ENCODE data around the gene DLK1.
A peak's percentile ranks its signal among the peaks of the same experiment; 100 is the strongest.

Gene DLK1

DNA sequence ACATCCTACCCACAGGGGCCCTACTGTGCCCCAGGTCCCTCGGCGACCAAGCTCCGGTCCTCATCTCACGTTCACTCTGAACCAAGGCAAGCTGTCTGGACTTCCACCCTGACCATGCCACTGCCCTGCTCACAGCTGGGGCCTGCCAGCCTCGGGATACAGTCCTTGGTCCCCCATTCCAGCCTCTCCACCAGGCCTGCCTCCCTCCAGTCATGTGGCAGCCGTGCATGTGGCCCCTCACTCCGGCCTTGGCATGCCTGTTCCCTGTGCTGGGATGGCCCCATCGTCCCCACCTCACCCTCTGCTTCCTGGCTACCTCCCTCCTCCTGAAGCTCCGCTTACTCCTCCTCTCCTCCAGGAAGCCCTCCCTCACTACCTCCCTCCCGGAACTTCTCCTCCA lies 38.6 kb upstream of the DLK1 start:
- Histone ChIP-seq H3K4me1 (ENCODE audit: insufficient read depth, low read length) (peaks cover 33% of the 10 kb centered on the region), H3K9ac (ENCODE audit: low read depth, low read length) (peak overlapping the region; percentile 48; the same call in 1 of the 2 replicates), H3K9me3 (ENCODE audit: control insufficient read depth, insufficient read depth, low read length) (no peaks in the 10 kb centered on the region), H3K36me3 (ENCODE audit: insufficient read depth, low read length) (no peaks in the 10 kb centered on the region)

DNA sequence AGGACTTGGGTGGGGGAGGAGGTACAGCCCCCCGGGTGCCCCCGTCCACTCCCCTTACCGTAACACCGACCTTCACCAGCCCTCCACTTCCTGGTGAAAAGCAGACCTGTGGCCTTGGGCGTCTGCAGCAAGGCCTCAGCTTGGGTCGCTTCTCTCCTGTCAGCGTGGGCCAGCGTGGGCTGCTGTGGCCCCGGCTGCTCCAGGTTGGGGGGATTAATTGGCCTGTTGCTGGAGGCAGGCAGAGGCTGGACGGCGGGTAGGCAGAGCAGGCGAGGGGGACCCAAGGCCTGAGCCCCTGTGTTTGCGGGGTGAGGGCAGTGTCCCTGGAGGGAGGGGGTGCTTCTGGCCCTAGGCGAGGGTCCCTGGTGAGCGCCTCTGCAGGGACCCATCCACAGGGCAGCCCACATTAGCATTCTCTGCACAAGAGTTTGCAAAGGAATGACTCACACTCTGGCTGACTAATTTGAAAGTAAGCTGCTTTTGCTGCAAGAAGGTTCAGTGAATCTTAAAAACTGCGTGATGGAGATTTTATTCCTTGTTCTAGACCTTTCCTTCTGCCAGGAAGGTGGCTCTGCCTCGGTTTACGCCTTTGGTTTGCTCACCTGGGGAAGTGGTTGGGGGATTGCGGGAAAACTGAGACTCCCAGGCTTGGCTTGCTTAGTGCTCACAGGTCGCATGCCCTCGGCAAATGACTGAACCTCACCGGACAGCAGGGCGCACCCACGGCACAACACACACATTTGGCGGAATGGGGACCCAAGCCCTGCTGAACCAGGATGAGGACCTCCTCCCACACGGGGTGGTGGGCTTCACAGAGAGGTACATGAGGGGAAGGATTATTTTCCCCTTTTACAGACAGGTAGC lies 37.9 kb upstream of the DLK1 start:
- H3K36me3 ChIP-seq (ENCODE audit: insufficient read depth, low read length) = no peaks in the 10 kb centered on the region
- no peaks in the 10 kb centered on the region for H3K9me3 ChIP-seq (ENCODE audit: control insufficient read depth, insufficient read depth, low read length)
- H3K9ac ChIP-seq (ENCODE audit: low read depth, low read length) = peak overlapping the region; percentile 48; the same call in 1 of the 2 replicates
- H3K4me1 ChIP-seq (ENCODE audit: insufficient read depth, low read length) = peaks cover 40% of the 10 kb centered on the region

DNA sequence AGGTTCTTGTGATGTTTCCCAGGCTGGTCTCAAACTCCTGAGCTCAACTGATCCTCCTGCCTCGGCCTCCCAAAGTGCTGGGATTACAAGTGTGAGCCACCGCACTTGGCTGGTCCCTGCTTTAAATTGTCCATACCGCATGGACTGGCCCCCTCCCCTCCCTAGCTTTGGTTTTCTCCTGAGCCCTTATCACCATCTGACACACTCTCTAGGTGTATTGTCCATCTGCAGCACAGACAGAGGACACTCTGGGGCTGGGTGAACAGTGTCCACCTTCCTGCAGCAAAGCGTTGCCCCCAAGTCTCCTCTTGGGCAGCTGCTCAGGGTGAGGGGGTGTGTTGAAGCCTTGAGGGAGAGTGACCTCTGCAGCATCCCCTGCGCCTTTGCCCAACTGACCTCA lies 36.0 kb upstream of the DLK1 start:
- Histone ChIP-seq H3K36me3 (ENCODE audit: insufficient read depth, low read length) (no peaks in the 10 kb centered on the region), H3K4me1 (ENCODE audit: insufficient read depth, low read length) (peaks cover 41% of the 10 kb centered on the region), H3K9me3 (ENCODE audit: control insufficient read depth, insufficient read depth, low read length) (no peaks in the 10 kb centered on the region), H3K9ac (ENCODE audit: low read depth, low read length) (no peak overlapping the region)

DNA sequence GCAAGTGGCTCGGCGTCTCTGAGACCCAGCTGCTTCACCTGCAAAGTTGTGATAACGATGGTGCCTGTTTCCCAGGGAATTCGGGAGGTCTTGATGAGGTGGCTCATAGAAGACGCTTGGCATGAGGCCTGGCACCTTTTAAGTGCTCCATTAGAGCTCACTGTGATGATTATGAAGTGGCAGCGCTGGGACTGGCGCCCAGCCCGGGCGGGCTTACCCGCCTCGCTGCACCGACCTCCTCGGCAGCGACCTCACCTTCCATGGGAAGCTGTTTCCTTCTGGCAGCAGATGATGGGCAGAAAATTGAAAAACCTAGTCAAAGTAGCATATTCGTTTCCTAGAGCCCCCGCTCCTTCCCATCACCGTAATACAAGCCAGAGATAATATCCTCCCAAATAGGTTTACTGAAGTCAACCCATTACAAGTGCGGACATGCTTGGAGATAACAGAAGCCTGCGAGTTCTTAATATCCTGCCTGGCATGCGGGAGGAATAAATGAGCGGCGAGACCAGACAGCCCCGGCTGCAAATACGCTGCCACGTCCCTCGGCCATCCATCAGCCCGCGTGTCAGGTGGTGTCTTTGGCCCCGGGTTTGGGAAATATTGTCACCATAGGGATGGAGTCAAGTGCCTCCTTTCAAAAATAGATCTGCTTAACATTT lies 35.2 kb upstream of the DLK1 start:
- H3K9ac ChIP-seq (ENCODE audit: low read depth, low read length) = no peak overlapping the region
- no peaks in the 10 kb centered on the region for H3K9me3 ChIP-seq (ENCODE audit: control insufficient read depth, insufficient read depth, low read length)
- peaks cover 46% of the 10 kb centered on the region for H3K4me1 ChIP-seq (ENCODE audit: insufficient read depth, low read length)

DNA sequence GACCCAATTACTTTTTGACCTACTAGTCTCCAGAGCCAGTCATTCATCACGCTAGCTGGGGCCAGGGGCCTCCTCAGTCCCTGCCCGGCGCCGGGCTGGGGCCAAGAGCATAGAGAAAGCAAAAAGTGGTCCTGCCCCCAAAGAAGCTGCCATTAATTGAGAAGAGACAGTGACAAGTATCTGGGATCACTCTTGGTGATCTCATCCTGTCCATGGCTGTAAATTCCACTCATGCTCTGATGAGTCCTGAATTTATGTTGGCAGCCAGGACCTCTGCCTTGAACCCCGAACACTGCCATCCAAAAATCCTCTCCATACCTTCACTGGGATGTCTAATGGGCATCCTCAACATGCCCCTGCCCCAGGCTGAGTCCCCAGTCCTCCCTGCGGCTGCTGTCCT lies 34.4 kb upstream of the DLK1 start:
- H3K9me3 ChIP-seq (ENCODE audit: control insufficient read depth, insufficient read depth, low read length) = no peaks in the 10 kb centered on the region
- H3K36me3 ChIP-seq (ENCODE audit: insufficient read depth, low read length) = no peaks in the 10 kb centered on the region
- no peak overlapping the region for H3K9ac ChIP-seq (ENCODE audit: low read depth, low read length)
- peaks cover 41% of the 10 kb centered on the region for H3K4me1 ChIP-seq (ENCODE audit: insufficient read depth, low read length)

More for the DNA sequence above, 35.2 kb upstream of the DLK1 start:
- no peaks in the 10 kb centered on the region for H3K36me3 ChIP-seq (ENCODE audit: insufficient read depth, low read length)

DNA sequence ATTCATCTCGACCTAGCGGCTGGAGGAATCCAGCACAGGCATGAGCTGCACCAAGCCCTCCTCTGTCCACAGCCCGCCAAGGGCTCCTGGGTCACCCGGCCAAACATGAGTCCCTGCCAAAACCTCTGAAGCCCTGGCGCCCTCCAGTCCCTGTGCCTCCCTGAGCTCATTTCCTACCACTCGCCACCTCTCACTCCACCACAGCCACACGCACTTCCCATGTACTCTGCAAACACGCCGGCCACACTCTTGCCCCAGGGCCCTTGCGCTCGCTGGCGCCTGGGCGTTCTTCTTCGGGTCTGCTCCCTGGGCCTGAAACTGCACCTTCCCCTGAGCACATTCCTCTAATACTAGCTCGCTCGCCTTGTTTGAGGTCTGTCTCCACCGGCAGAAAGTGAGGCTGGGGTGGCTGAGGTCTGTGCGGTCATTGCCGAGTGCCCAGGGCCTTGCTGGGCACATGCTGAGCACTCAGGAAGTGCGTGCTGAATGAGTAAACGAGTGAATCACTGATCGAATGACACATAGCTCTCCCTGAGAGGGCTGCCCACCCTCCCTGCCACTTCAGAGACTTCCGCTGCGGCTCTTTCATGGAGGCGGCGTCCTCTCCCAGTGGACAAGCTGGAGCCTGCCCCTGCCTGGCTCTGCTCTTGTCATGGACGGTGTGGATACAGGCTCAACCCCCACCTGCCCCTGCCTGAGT lies 33.7 kb upstream of the DLK1 start:
- Histone ChIP-seq H3K36me3 (ENCODE audit: insufficient read depth, low read length) (no peaks in the 10 kb centered on the region), H3K9ac (ENCODE audit: low read depth, low read length) (0 out of 2 replicates have a peak overlapping the region, but pooled peaks have one; percentile 3), H3K9me3 (ENCODE audit: control insufficient read depth, insufficient read depth, low read length) (no peaks in the 10 kb centered on the region), H3K4me1 (ENCODE audit: insufficient read depth, low read length) (peaks cover 34% of the 10 kb centered on the region)

DNA sequence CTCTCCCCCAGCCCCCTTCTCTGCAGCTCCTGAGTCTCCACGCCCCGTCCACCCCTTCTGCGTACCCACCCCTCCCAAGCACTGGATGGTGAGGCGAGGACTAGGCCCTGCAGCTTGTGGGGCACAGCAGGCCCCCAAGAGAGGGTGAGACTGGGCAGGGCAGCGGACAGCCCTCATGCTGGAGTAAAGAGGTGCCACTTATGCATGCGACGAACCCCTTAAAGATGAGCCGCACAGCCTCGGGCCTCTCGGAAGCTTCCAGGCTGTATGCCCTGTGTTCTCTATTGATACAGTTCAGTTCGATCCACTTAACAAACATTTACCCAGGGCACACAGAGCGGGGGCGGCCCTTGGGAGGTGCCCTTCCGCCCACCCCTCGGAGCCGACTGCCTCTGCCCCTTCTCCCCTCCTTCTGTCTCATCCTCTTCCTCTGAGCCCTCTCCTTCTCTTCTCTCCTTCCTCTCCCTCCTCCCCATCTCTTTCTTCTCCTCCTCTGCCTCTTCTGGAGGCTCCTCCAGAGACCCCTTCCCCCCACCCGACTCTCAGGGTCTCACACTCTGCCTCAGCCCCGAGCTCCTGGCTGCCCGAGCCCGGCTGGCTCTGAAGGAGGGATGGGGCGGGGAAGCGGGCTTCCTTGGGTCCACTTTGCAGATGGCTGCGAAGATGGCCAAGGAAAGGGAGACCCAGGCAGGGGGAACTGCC lies 32.7 kb upstream of the DLK1 start:
- H3K36me3 ChIP-seq (ENCODE audit: insufficient read depth, low read length) = no peaks in the 10 kb centered on the region
- peaks cover 26% of the 10 kb centered on the region for H3K4me1 ChIP-seq (ENCODE audit: insufficient read depth, low read length)
- no peaks in the 10 kb centered on the region for H3K9me3 ChIP-seq (ENCODE audit: control insufficient read depth, insufficient read depth, low read length)
- H3K9ac ChIP-seq (ENCODE audit: low read depth, low read length) = no peak overlapping the region

DNA sequence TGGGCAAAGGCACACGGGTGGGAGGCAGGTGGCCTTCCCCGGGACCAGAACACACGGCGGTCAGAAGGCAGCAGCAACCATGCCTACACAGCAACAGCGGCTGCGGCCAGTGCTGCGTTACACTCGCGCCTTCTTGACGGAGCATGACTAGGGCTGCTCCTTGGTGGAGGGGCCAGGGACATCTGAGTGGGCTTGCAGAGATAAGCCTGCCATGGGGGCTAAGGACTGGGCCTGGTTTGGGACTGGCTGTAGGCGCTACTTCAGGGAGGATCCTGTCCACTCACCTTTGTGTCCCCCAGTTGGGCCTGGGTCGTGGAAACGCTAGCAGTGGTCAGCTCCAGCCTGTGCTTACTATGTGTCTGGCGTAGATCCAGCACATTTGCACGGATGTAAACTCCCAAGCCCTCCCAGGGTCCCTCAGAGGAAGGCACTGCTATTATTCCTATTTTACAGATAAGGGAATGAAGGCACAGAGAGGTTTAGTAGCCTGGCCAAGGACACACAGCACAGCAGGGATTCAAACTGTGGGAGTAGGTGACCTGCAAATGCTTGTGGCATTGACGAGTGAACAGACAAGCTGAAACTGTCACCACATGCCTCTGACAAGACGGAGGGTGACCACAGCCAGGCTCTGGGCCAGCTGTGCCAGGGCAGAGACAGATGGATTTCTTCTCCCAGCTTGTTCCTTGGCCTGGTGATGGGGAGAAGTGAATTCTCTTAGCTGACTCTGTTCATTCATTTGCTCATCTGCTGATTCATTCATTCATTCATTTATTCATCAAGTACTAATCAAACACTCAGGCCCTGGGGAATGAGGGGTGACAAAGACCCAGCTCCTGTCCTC lies 31.9 kb upstream of the DLK1 start:
- Histone ChIP-seq H3K36me3 (ENCODE audit: insufficient read depth, low read length) (no peaks in the 10 kb centered on the region), H3K4me1 (ENCODE audit: insufficient read depth, low read length) (peaks cover 24% of the 10 kb centered on the region), H3K9me3 (ENCODE audit: control insufficient read depth, insufficient read depth, low read length) (no peaks in the 10 kb centered on the region), H3K9ac (ENCODE audit: low read depth, low read length) (no peak overlapping the region)

DNA sequence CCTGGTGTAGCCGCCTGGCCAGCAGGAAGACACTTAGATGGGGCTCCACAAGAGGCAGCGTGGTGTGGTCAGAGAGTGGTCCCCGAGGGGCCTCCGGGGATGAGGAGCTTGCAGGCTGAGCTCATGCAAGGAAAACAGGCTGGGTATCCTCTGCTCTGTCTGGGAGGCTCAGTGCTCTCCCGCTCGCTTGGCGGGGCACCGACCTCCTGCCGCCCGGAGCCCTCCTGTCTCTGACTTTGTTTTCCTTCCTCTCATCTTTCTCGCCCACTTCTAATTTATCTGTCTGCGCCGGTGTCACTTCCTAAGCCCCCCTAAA lies 31.3 kb upstream of the DLK1 start:
- Histone ChIP-seq H3K9ac (ENCODE audit: low read depth, low read length) (no peak overlapping the region), H3K4me1 (ENCODE audit: insufficient read depth, low read length) (peaks cover 24% of the 10 kb centered on the region), H3K9me3 (ENCODE audit: control insufficient read depth, insufficient read depth, low read length) (no peaks in the 10 kb centered on the region), H3K36me3 (ENCODE audit: insufficient read depth, low read length) (no peaks in the 10 kb centered on the region)

DNA sequence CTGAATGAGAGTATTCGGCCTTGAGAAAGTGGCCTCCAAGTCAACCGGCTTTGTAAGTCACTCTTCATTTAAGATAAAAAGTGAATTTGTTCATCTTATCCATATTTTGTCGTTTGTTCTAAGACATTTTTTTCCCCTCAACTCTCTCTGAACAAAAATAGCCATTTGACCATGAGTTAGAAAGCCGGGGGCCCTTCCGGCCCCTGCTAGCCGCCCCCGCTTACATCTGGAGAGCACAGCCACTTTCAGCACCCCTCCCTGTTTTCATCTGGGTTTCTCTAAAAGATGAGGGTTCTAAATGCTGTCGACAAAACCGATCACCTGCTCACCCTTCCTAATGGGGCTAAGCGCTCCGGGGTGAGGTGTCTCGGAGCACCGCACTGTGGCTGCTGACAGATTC lies 30.7 kb upstream of the DLK1 start:
- Histone ChIP-seq H3K9ac (ENCODE audit: low read depth, low read length) (no peak overlapping the region), H3K36me3 (ENCODE audit: insufficient read depth, low read length) (no peaks in the 10 kb centered on the region), H3K4me1 (ENCODE audit: insufficient read depth, low read length) (peaks cover 24% of the 10 kb centered on the region), H3K9me3 (ENCODE audit: control insufficient read depth, insufficient read depth, low read length) (no peaks in the 10 kb centered on the region)

DNA sequence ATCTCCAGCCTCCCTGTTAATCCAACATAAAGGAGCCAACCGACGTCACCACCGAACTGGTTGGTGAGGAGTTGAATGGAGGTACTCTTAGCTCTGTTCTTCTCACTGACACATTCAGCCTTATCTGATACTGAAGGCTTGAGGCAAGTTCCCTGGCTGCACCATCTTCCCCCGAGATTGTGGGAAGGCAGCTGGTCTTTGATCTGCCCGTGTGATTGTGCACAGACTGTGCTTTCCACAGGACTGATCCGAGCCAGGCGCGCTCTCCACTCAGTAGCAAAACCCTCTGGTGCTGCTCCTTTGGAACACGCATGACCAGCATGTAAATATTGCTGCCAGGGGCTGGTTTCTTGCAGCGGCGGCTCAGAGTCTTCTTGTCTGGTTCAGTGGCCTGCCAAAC lies 30.1 kb upstream of the DLK1 start:
- H3K9ac ChIP-seq (ENCODE audit: low read depth, low read length) = no peak overlapping the region
- no peaks in the 10 kb centered on the region for H3K9me3 ChIP-seq (ENCODE audit: control insufficient read depth, insufficient read depth, low read length)
- H3K36me3 ChIP-seq (ENCODE audit: insufficient read depth, low read length) = no peaks in the 10 kb centered on the region
- H3K4me1 ChIP-seq (ENCODE audit: insufficient read depth, low read length) = peaks cover 24% of the 10 kb centered on the region

DNA sequence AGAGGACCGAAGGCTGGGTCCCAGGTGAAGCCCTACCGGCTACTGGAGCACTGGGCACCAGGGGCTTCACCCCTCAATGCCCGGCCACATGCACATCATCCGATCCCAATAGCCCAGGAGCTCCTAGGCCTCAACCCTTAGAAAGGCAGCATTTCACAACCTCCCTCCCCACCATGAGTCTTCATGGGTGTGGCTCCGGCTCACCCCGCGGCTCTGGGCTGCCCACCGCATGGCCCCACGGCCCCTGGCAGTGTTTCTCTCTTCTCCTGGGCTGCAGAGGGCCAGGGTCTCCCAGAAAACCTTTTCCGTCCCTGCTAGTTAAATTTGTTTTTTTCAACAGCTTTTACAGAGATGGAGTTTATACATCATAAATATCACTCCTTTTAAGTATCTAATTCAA lies 28.6 kb upstream of the DLK1 start:
- H3K4me1 ChIP-seq (ENCODE audit: insufficient read depth, low read length) = peaks cover 13% of the 10 kb centered on the region
- no peak overlapping the region for H3K9ac ChIP-seq (ENCODE audit: low read depth, low read length)
- no peaks in the 10 kb centered on the region for H3K36me3 ChIP-seq (ENCODE audit: insufficient read depth, low read length)
- no peaks in the 10 kb centered on the region for H3K9me3 ChIP-seq (ENCODE audit: control insufficient read depth, insufficient read depth, low read length)

DNA sequence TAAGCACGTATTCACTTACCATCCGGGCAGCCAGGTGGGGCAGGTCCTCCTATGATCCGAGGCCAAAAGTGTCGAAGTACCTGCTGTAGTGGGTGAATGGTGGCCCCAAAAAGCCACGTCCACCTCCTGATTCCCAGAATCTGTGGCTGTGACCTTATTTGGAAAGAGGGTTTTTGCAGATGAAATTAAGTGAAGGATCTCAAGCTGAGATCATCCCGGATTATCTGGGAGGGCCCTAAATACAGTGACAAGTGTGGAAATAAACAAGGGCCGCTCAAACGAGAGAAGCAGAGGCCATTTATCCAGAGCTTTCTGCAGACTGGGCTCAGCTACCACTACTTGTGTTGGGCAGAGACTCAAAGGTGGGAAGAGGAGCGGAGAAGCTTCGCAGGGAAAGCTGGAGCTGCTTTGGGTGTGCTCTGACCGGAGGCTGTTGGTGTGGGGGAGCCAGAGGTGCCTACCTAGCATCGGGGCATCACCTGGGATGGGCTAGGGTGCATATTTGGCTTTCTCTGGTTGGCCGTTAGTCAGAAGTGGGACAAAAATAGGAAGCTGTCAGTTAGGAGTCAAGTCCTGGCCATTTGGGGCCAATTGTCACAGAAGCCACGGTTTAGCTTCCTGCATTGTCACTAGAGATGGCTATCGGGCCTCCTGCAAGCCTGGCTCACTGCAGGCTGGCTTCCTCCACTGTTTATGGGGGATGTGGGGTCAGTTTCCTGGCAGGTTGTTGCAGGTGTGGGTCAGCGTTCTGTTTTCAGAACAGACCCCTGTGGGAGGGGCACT lies 27.8 kb upstream of the DLK1 start:
- Histone ChIP-seq H3K4me1 (ENCODE audit: insufficient read depth, low read length) (peaks cover 6% of the 10 kb centered on the region; the same call in 1 of the 2 replicates), H3K36me3 (ENCODE audit: insufficient read depth, low read length) (no peaks in the 10 kb centered on the region), H3K9ac (ENCODE audit: low read depth, low read length) (no peak overlapping the region), H3K9me3 (ENCODE audit: control insufficient read depth, insufficient read depth, low read length) (no peaks in the 10 kb centered on the region)
